HUDEP-2 (cell line): ENCODE measurements around the gene SERPINA10.
"Not testable (repeated sequence)": the region's sequence is repeated elsewhere in the genome, so short reads cannot be mapped to it uniquely, and the experiment has no call there.

Source experiments
- DNase-seq, 76 experiments: peaks; one replicate each; lab custom pipeline; 2025; ENCODE audit not compliant: unreplicated experiment in 76 of 76; lab: John Stamatoyannopoulos, UW

Gene SERPINA10

DNA sequence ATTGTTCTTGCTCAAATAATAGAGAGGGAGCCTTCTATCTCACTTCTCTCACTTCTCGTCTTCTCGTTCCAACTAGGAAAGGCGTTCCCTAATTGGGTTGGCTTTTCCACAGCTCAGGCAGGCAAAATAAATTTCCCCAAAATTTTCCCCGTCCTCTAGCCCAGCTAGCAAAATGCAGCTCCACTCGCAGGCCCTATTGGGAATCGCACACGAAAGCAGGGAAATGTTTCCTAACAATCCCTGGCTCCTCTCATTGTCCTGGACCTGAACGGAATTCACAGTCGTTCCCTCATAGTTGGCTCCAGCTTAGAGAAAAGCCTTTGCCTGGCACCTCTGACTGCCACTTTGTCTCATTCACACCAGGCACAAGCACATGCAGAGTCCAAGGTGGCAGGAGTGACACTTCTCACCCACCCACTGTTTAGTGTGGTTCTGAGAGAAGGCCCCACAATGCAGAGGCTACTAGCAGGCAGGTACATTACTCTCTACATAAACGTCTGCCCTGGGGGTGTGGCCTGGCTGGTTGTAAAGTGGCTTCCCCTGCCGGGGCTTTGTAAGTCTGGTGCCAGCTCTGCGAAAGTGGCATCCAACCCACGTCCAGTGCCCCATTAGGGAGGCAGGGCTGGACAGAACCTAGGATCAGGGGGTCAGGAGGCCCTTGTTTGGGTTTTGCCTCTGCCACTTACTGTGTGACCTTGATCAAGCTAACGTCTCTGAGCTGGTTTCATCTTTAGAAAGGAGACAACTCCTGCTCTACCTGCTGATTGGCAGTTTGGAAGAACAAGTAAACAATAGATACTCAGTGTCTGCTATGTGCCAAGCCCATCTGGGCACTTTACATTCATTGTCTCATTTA lies 4.2 kb downstream of the SERPINA10 start:
- DNase-seq = no peak

DNA sequence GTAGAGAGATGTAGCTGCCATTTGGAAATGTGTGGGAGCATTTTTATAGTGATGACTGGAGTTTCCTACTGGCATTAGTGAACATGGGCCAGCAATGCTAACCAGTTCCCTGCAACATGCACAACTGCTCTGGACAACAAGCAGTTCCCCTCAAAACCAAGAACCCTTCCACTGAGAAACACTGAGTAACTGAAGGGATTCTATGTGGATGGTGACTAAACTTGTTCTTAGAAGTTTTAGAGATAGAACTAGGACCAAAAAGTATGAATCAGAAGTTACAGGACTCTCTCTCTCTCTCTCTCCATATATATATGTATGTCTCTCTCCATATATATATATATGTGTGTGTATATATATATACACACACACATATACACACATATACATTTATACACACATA lies 7.9 kb downstream of the SERPINA10 start:
- no peak for DNase-seq

DNA sequence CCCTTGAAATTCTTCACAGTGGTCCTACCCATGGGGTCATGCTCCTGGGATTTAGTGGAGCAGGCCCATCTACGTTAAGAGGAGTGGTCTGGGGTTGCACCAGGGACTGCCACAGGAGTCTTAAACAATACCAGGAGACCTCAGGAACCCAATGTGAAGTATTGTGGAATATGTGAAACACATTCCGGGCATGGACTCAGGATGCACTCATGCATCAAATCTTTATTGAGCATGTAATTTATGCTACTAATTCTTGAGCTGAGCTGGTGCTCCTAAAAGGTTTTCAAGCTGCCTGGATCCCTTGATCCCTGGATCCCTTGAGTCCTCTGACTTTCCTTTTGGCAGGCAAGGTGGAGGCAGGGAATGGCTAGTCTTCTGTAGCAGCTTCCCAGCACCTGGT lies 8.8 kb downstream of the SERPINA10 start:
- DNase-seq = no peak

DNA sequence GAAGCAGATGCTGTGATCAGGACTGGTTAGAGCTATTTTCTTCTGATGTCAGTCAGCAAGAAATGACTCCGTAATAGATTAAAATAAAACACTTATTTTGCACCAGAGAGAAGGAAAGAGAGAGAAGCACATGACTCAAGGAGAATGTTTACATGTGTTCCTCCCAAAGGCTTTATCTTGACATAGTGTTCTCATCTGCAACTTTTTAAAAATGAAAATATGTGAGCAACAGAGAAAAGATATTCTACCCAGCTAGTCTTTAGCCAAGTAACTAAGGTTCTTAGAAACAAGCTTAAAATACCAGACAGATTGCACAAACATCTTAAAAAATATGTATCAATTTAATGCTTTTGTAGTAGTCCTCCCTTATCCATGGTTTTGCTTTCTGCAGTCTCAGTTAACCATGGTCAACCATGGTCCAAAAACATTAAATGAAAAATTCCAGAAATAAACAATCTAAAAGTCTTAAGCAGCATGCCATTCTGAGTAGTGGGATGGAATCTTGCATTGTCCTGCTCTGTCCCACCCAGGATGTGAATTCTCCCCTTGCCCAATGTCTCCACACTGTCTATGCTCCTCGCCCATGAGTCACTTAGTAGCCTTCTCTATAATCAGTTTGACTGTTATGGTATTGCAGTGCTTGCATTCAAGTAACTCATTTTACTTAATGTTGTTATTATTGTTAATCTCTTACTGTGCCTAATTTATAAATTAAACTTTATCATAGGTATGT lies 9.9 kb downstream of the SERPINA10 start:
- DNase-seq = no peak

DNA sequence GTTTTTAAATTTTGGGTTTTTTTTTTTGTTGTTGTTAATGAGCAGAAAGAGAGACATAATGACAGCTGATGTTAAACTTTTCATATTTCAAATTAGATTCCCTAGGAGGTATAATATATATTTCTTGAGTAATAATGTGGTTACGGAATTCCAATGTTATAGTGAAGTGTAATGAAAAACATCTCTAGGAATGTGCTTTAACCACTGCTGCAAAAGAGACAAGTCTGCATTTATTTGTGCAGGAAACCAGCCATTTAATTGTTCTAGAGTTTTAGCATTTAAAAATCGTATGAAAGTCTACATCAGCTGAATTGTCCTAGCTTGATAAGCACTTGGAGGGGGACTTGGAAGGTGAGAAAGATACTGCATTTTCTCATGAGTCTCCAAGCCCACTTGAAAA lies 14.3 kb downstream of the SERPINA10 start:
- DNase-seq = no peak

DNA sequence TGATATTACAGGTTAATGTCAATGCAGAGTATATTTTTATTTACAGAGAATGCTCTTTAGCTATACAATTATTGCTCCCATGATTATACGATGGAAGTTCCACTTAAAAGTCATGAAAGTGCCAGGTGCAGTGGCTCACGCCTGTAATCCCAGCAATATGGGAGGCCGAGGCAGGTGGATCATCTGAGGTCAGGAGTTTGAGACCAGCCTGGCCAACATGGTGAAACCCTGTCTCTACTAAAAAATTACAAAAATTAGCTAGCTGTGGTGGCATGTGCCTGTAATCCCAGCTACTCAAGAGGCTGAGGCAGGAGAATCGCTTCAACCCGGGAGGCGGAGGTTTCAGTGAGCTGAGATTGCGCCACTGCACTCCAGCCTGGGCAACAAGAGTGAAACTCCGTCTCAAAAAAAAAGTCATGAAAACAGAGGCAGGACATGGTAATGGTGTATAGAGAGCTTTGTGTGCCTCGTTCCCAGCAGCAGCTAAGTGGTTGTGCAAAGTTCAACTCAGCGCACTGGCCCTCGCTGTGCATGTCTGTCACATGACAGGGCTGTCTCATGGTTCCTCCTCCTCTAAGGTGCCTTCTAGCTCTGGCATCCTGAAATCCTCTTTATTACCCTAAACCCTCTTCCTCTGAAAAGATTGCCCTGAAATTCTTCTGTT lies 16.0 kb downstream of the SERPINA10 start:
- DNase-seq = not testable (repeated sequence)

- DNase-seq = no peak
Observed at GRCh38 chr14:94269156-94269555, 23.9 kb downstream of the SERPINA10 start.

GRCh38 chr14:94268582-94268981 lies 24.5 kb downstream of the SERPINA10 start:
- not testable (repeated sequence) for DNase-seq

- peak in 10 of 76 experiments; percentile 1 to 33 (median 16) for DNase-seq
Observed at GRCh38 chr14:94267352-94267751, 25.7 kb downstream of the SERPINA10 start.

DNA sequence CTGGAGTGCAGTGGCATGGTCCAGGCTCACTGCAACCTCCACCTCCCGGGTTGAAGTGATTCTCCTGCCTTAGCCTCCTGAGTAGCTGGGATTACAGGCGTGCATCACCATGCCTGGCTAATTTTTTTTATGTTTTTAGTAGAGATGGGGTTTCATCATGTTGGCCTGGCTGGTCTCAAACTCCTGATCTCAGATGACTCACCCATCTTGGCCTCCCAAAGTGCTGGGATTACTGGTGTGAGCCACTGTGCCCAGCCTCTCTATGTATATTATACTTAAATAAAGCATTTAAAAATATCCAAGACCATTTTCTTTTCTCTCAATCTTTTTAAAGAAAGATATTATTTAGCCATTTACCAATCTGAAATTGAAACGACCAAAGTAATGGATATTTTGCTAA lies 28.9 kb downstream of the SERPINA10 start:
- DNase-seq = not testable (repeated sequence)

GRCh38 chr14:94244182-94244581 lies 48.9 kb downstream of the SERPINA10 start:
- no peak for DNase-seq

GRCh38 chr14:94239406-94239805 lies 53.7 kb downstream of the SERPINA10 start:
- DNase-seq = no peak

DNA sequence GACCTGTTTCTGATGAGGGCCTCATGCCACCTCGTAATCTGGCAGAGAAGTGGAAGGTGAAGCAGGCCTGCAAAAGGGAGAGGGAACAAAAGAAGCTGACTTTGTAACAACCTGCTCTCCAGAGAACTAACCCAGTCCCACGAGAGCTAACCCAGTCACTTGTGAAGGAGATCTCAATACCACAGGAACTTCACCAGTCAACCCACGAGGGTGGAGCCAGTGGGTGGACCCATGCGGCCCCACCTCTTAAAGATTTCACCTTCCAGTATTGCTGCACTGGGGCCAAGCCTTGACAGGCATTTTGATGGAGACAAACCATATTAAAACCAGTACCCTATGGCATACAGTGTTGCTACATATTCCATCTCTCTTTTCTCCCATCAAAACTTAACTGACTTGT lies 55.1 kb downstream of the SERPINA10 start:
- DNase-seq = no peak

DNA sequence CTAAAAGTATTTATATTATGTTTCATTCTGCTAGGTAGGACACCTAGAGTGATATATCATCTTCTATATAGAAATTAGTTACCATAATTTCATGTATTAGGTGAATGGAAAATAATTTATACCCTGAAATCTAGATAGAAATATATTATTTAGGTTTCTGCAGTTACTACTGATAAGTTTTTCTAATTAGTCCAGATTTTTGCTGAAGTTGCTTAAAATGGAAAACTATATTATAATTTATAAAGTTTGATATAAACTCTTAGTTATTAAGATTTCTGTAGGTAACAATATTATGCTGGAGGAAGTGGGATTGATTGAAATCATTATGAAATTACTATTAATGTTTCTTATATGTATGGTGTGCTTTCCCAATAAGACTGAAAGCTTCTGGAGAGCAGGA lies 56.0 kb downstream of the SERPINA10 start:
- DNase-seq = no peak
